Central memory CD8-positive, alpha-beta T cell (primary cell): ENCODE measurements around the gene FNDC3B.
"Not testable (repeated sequence)": the region's sequence is repeated elsewhere in the genome, so short reads cannot be mapped to it uniquely, and the experiment has no call there.

Experiments
- ATAC-seq: fragments of 150-1000 bp; cut with Tn5 transposase; replicated peaks from 2 replicates; pipeline ENCODE4 v1.10.0; 2022; ENCODE audit warnings: mild to moderate bottlenecking, moderate FRiP score, moderate number of reproducible peaks; ENCODE audit not compliant: poor library complexity, severe bottlenecking; ENCODE audit errors: extremely low read depth
- DNase-seq, 2 donors: peaks; one replicate each; pipeline ENCODE4 v3.0.0; 2021; ENCODE audit warnings: low spot score in 2 of 2
- H3K27ac Mint-ChIP-seq: one replicate; pipeline ENCODE4 v1.8.0; 2022; ENCODE audit warnings: low read depth, mild to moderate bottlenecking, moderate library complexity, mixed read lengths
- H3K27me3 Mint-ChIP-seq: one replicate; pipeline ENCODE4 v1.8.0; 2022; ENCODE audit warnings: mixed read lengths
- H3K36me3 Mint-ChIP-seq: one replicate; pipeline ENCODE4 v1.8.0; 2022; ENCODE audit warnings: mild to moderate bottlenecking, moderate library complexity, mixed read lengths; ENCODE audit not compliant: insufficient read depth
- H3K4me1 Mint-ChIP-seq: one replicate; pipeline ENCODE4 v1.8.0; 2022; ENCODE audit warnings: mixed read lengths
- H3K4me3 Mint-ChIP-seq: one replicate; pipeline ENCODE4 v1.8.0; 2022; ENCODE audit warnings: mild to moderate bottlenecking, moderate library complexity, mixed read lengths
- H3K9me3 Mint-ChIP-seq: one replicate; pipeline ENCODE4 v1.8.0; 2022; ENCODE audit warnings: mixed read lengths

The FNDC3B gene

GRCh38 chr3:172232579-172233212, 193.3 kb downstream of the FNDC3B start:
- ATAC-seq (no peak), DNase-seq (no peak)
- H3K4me1 Mint-ChIP-seq = no peaks in the 10 kb centered on the region

GRCh38 chr3:172233474-172234277, 194.3 kb downstream of the FNDC3B start:
- Mint-ChIP-seq H3K4me1 (no peaks in the 10 kb centered on the region), H3K27ac (no peak overlapping the region), H3K4me3 (no peak overlapping the region), H3K9me3 (no peaks in the 10 kb centered on the region), H3K27me3 (no peaks in the 10 kb centered on the region), H3K36me3 (no peaks in the 10 kb centered on the region)
- no peak for DNase-seq
- no peak for ATAC-seq

More at GRCh38 chr3:172232579-172233212, 193.3 kb downstream of the FNDC3B start:
- Mint-ChIP-seq H3K27ac (no peak overlapping the region), H3K4me3 (no peak overlapping the region), H3K36me3 (no peaks in the 10 kb centered on the region), H3K9me3 (no peaks in the 10 kb centered on the region), H3K27me3 (no peaks in the 10 kb centered on the region)

- Mint-ChIP-seq H3K4me3 (no peak overlapping the region), H3K27me3 (no peaks in the 10 kb centered on the region), H3K4me1 (peaks cover 4% of the 10 kb centered on the region), H3K27ac (no peak overlapping the region), H3K9me3 (no peaks in the 10 kb centered on the region), H3K36me3 (no peaks in the 10 kb centered on the region)
- ATAC-seq (no peak), DNase-seq (no peak)
Measured at GRCh38 chr3:172235698-172236097, 196.3 kb downstream of the FNDC3B start.

GRCh38 chr3:172236771-172237742, 197.7 kb downstream of the FNDC3B start:
- DNase-seq = no peak
- no peaks in the 10 kb centered on the region for H3K27me3 Mint-ChIP-seq
- ATAC-seq = no peak
- H3K36me3 Mint-ChIP-seq = no peaks in the 10 kb centered on the region
- no peak overlapping the region for H3K4me3 Mint-ChIP-seq
- H3K27ac Mint-ChIP-seq = no peak overlapping the region
- peaks cover 7% of the 10 kb centered on the region for H3K9me3 Mint-ChIP-seq
- peaks cover 4% of the 10 kb centered on the region for H3K4me1 Mint-ChIP-seq

- Mint-ChIP-seq H3K4me3 (no peak overlapping the region), H3K9me3 (peaks cover 13% of the 10 kb centered on the region), H3K27me3 (no peaks in the 10 kb centered on the region), H3K4me1 (peaks cover 9% of the 10 kb centered on the region), H3K36me3 (no peaks in the 10 kb centered on the region), H3K27ac (no peak overlapping the region)
- no peak for ATAC-seq
- DNase-seq = no peak
Measured at GRCh38 chr3:172238188-172238587, 198.8 kb downstream of the FNDC3B start.

GRCh38 chr3:172239218-172239790, 199.9 kb downstream of the FNDC3B start:
- Mint-ChIP-seq H3K4me1 (peaks cover 11% of the 10 kb centered on the region), H3K27ac (no peak overlapping the region), H3K4me3 (no peak overlapping the region), H3K27me3 (no peaks in the 10 kb centered on the region), H3K36me3 (no peaks in the 10 kb centered on the region), H3K9me3 (peaks cover 13% of the 10 kb centered on the region)
- no peak for ATAC-seq
- DNase-seq = no peak

GRCh38 chr3:172241405-172241804, 202.0 kb downstream of the FNDC3B start:
- Mint-ChIP-seq H3K4me3 (no peak overlapping the region), H3K27me3 (no peaks in the 10 kb centered on the region), H3K36me3 (peaks cover 2% of the 10 kb centered on the region), H3K9me3 (peaks cover 13% of the 10 kb centered on the region), H3K27ac (no peak overlapping the region), H3K4me1 (peaks cover 11% of the 10 kb centered on the region)
- ATAC-seq (no peak), DNase-seq (no peak)

- not testable (repeated sequence) for H3K27ac Mint-ChIP-seq, H3K36me3 Mint-ChIP-seq, H3K27me3 Mint-ChIP-seq, ATAC-seq, DNase-seq, H3K4me3 Mint-ChIP-seq
- H3K4me1 Mint-ChIP-seq = peaks cover 11% of the 10 kb centered on the region
- H3K9me3 Mint-ChIP-seq = peaks cover 13% of the 10 kb centered on the region
Measured at GRCh38 chr3:172242471-172242870, 203.1 kb downstream of the FNDC3B start.

- not testable (repeated sequence) for DNase-seq, H3K27ac Mint-ChIP-seq, H3K4me3 Mint-ChIP-seq, H3K27me3 Mint-ChIP-seq, H3K36me3 Mint-ChIP-seq, ATAC-seq
- Mint-ChIP-seq H3K4me1 (peaks cover 11% of the 10 kb centered on the region), H3K9me3 (peaks cover 13% of the 10 kb centered on the region)
Measured at GRCh38 chr3:172243376-172243775, 204.0 kb downstream of the FNDC3B start.

GRCh38 chr3:172244011-172244410, 204.6 kb downstream of the FNDC3B start:
- Mint-ChIP-seq H3K36me3 (peaks cover 2% of the 10 kb centered on the region), H3K9me3 (peaks cover 13% of the 10 kb centered on the region), H3K4me3 (no peak overlapping the region), H3K4me1 (peaks cover 11% of the 10 kb centered on the region), H3K27me3 (no peaks in the 10 kb centered on the region), H3K27ac (no peak overlapping the region)
- no peak for DNase-seq
- ATAC-seq = no peak

GRCh38 chr3:172245241-172245640, 205.9 kb downstream of the FNDC3B start:
- Mint-ChIP-seq H3K4me3 (no peak overlapping the region), H3K9me3 (peaks cover 13% of the 10 kb centered on the region), H3K27me3 (no peaks in the 10 kb centered on the region), H3K27ac (no peak overlapping the region), H3K36me3 (peaks cover 2% of the 10 kb centered on the region), H3K4me1 (peaks cover 6% of the 10 kb centered on the region)
- DNase-seq (no peak), ATAC-seq (no peak)
